Kidney (tissue), 14 donors: Measurements from ENCODE around the gene F2RL1. TPM values are rescaled to one million over a fixed set of nuclear protein-coding genes. Genes with fewer than 3 reads are reported as not detected.

Experiments
- DNase-seq, 5 donors: peaks; one replicate each; pipeline ENCODE4 v3.0.0-alpha.2; 2013 to 2020
- FAIRE-seq: peaks from 2 replicates; lab custom pipeline; 2012; peaks lifted over from hg19 to GRCh38; lab: Jason Lieb, UNC
- H3K27ac ChIP-seq, 2 donors: one replicate each; pipeline ENCODE4 v1.7.0; 2013; ENCODE audit warnings: low read depth in 2 of 2, low read length in 2 of 2, inconsistent platforms in 1 of 2
- H3K27me3 ChIP-seq: one replicate; pipeline ENCODE4 v1.7.1; 2013; ENCODE audit warnings: low read length, inconsistent platforms; ENCODE audit not compliant: control insufficient read depth, insufficient read depth
- H3K36me3 ChIP-seq, 3 donors: one replicate each; pipeline versions ENCODE4 v1.7.0 to v1.7.1; 2013; ENCODE audit warnings: low read length in 3 of 3, control low read depth in 1 of 3, inconsistent platforms in 1 of 3; ENCODE audit not compliant: insufficient read depth in 3 of 3, control insufficient read depth in 2 of 3
- H3K4me1 ChIP-seq, 3 donors: one replicate each; pipeline versions ENCODE4 v1.7.0 to v1.7.1; 2013; ENCODE audit warnings: low read length in 3 of 3, inconsistent platforms in 1 of 3, low read depth in 1 of 3; ENCODE audit not compliant: control insufficient read depth in 2 of 3, insufficient read depth in 2 of 3
- H3K4me3 ChIP-seq, 3 donors: one replicate each; pipeline versions ENCODE4 v1.7.0 to v1.8.1; 2013; ENCODE audit warnings: low read length in 3 of 3, control low read depth in 1 of 3, inconsistent platforms in 1 of 3
- H3K9ac ChIP-seq, 3 donors: one replicate each; pipeline versions ENCODE4 v1.7.0 to v1.7.1; 2013; ENCODE audit warnings: low read length in 3 of 3, control low read depth in 1 of 3, inconsistent platforms in 1 of 3
- H3K9me3 ChIP-seq, 3 donors: one replicate each; pipeline versions ENCODE4 v1.7.0 to v1.7.1; 2013; ENCODE audit warnings: low read length in 3 of 3, control low read depth in 1 of 3, inconsistent platforms in 1 of 3; ENCODE audit not compliant: control insufficient read depth in 2 of 3, insufficient read depth in 1 of 3
- CTCF ChIP-seq: IDR thresholded peaks from 3 replicates; pipeline ENCODE4 v1.5.1; 2012; ENCODE audit warnings: mild to moderate bottlenecking, moderate library complexity, borderline replicate concordance; ENCODE audit not compliant: insufficient read depth; ENCODE audit errors: extremely low read depth
- intact Hi-C: fragments of 100-400 bp; cut with DNase I; formaldehyde crosslinking; loops from one replicate; pipeline ENCODE4 v1.11.1; 2022
- polyA plus RNA-seq: library from polyadenylated mRNA; stranded (reverse); fragments of 350-450 nt; fragmentation: Illumina TruSeq; extraction: RNeasy Lipid Tissue Mini Kit (QIAGEN cat#74804); gene quantifications from one replicate; pipeline ENCODE4 v1.2.3, GENCODE V29; 2014; ENCODE audit warnings: low read depth, low replicate concordance; ENCODE audit not compliant: insufficient read depth
- total RNA-seq: library from RNA; stranded (reverse); fragmentation: NEBNext Ultra II Directional; extraction: Animal tissue kit (Norgen Biotek cat#: 25700); gene quantifications from one replicate; pipeline ENCODE4 v1.2.1, GENCODE V29; 2021
- donor health status: control.
- donor health status: control.
- donor health status: control.
- donor health status: control.
- donor health status: control.
- donor health status: DM: yes; HTN: yes; CAD: no.
- donor health status: Normal renal cell carcinoma (clear cell type).

The F2RL1 gene
- total and polyA plus RNA-seq, 2 donors from 2014 or later = 24.5 to 51.9 TPM

- no peaks in the 10 kb centered on the region for H3K9me3 ChIP-seq
- no peak for TF ChIP-seq CTCF
- FAIRE-seq = no peak
- H3K36me3 ChIP-seq = peaks cover 0 to 8% (median 0%) of the 10 kb centered on the region in 3 donors
- H3K9ac ChIP-seq = no peak overlapping the region
- no peaks in the 10 kb centered on the region for H3K4me1 ChIP-seq
- no peaks in the 10 kb centered on the region for H3K27me3 ChIP-seq
- DNase-seq = no peak
- no peak overlapping the region for H3K27ac ChIP-seq
- intact Hi-C loops = no loop called here
- no peak overlapping the region for H3K4me3 ChIP-seq
These were observed 12.3 kb downstream of the F2RL1 start for GRCh38 chr5:76831110-76831452.

GRCh38 chr5:76836181-76836580 lies 17.4 kb downstream of the F2RL1 start:
- Histone ChIP-seq H3K27ac (no peak overlapping the region), H3K4me3 (no peak overlapping the region), H3K4me1 (peaks cover 0 to 5% (median 5%) of the 10 kb centered on the region in 3 donors), H3K9ac (no peak overlapping the region), H3K36me3 (peaks cover 0 to 8% (median 0%) of the 10 kb centered on the region in 3 donors), H3K27me3 (no peaks in the 10 kb centered on the region), H3K9me3 (no peaks in the 10 kb centered on the region)
- intact Hi-C loops = no loop called here
- DNase-seq (no peak), FAIRE-seq (no peak)
- no peak for TF ChIP-seq CTCF

- no peak for DNase-seq
- no peak for TF ChIP-seq CTCF
- H3K4me1 ChIP-seq = peaks cover 0 to 5% (median 5%) of the 10 kb centered on the region in 3 donors
- H3K9ac ChIP-seq = no peak overlapping the region
- peaks cover 0 to 8% (median 0%) of the 10 kb centered on the region in 3 donors for H3K36me3 ChIP-seq
- intact Hi-C loops = no loop called here
- H3K9me3 ChIP-seq = no peaks in the 10 kb centered on the region
- no peak for FAIRE-seq
- no peaks in the 10 kb centered on the region for H3K27me3 ChIP-seq
- H3K27ac ChIP-seq = no peak overlapping the region
- no peak overlapping the region for H3K4me3 ChIP-seq
These were observed 17.8 kb downstream of the F2RL1 start for GRCh38 chr5:76836585-76836984.
